ENCODE results near the gene ABCA7.

- TF ChIP-seq POLR2A (IDR thresholded peaks at IDR 0.05) (no peak), POLR2AphosphoS5 (IDR thresholded peaks at IDR 0.05) (no peak), CTCF (IDR thresholded peaks at IDR 0.05) (no peak)
Observed at GRCh38 chr19:1085676-1086442, 46.0 kb downstream of the ABCA7 start.
